HuH-7.5 (cell line): ENCODE data around the gene SUPT3H.
A peak's percentile ranks its signal among the peaks of the same experiment; 100 is the strongest.

Experiments
- DNase-seq: peaks from one replicate; pipeline ENCODE4 v3.0.0; 2011; ENCODE audit warnings: low spot score

SUPT3H gene

GRCh38 chr6:45377554-45378333 lies at the start of gene SUPT3H:
Gene SUPT3H (minus strand): TSS chr6:45377934.
- DNase-seq: peak; percentile 49

GRCh38 chr6:45426251-45426650 lies 48.5 kb upstream of the SUPT3H start:
- no peak for DNase-seq

- no peak for DNase-seq
Measured at GRCh38 chr6:45424451-45424861, 46.7 kb upstream of the SUPT3H start.

- no peak for DNase-seq
Measured at GRCh38 chr6:45423824-45424450, 46.2 kb upstream of the SUPT3H start.

- DNase-seq: peak; percentile 44
Measured at GRCh38 chr6:45423111-45423823, 45.5 kb upstream of the SUPT3H start.

GRCh38 chr6:45422503-45423110 lies 44.9 kb upstream of the SUPT3H start:
- no peak for DNase-seq

GRCh38 chr6:45421709-45422502 lies 44.2 kb upstream of the SUPT3H start:
- peak; percentile 41 for DNase-seq

GRCh38 chr6:45420909-45421708 lies 43.4 kb upstream of the SUPT3H start:
- peak; percentile 24 for DNase-seq

GRCh38 chr6:45420083-45420908 lies 42.6 kb upstream of the SUPT3H start:
- no peak for DNase-seq

- DNase-seq: peak; percentile 42
Measured at GRCh38 chr6:45419571-45420082, 41.9 kb upstream of the SUPT3H start.

- DNase-seq: no peak
Measured at GRCh38 chr6:45417436-45417835, 39.7 kb upstream of the SUPT3H start.

- DNase-seq: no peak
Measured at GRCh38 chr6:45416700-45417099, 39.0 kb upstream of the SUPT3H start.

- no peak for DNase-seq
Measured at GRCh38 chr6:45415788-45416518, 38.2 kb upstream of the SUPT3H start.

- DNase-seq: no peak
Measured at GRCh38 chr6:45415315-45415714, 37.6 kb upstream of the SUPT3H start.

GRCh38 chr6:45411959-45412358 lies 34.2 kb upstream of the SUPT3H start:
- no peak for DNase-seq

- DNase-seq: no peak
Measured at GRCh38 chr6:45400021-45400420, 22.3 kb upstream of the SUPT3H start.

- no peak for DNase-seq
Measured at GRCh38 chr6:45398075-45398813, 20.5 kb upstream of the SUPT3H start.

- no peak for DNase-seq
Measured at GRCh38 chr6:45394586-45395095, 16.9 kb upstream of the SUPT3H start.
